ENCODE data around the gene PNPLA6. TPM values are rescaled to one million over a fixed set of nuclear protein-coding genes. Genes with fewer than 3 reads are reported as not detected.
A peak's percentile ranks its signal among the peaks of the same experiment; 100 is the strongest.

PNPLA6 gene
- total and polyA plus RNA-seq, 10 of the 15 experiments (the other 5 are each of a cell fraction or from before 2014, with no cell fraction given) = 0.95 to 105 (median 40.0) TPM

GRCh38 chr19:7535047-7535997 lies at the start of gene PNPLA6 (continued):
- no peak for TF ChIP-seq KAT2A (conservative IDR thresholded peaks at IDR 0.05; ENCODE audit: control insufficient read depth, low read depth, low read length)
- TF ChIP-seq NR2F1 (conservative IDR thresholded peaks at IDR 0.05) = peak; percentile 86
- TF ChIP-seq RBBP5 (conservative IDR thresholded peaks at IDR 0.05) = no peak
- TF ChIP-seq TCF3 (IDR thresholded peaks at IDR 0.05; ENCODE audit: borderline replicate concordance, insufficient read depth, low read depth, low read length) = no peak
- peak; percentile 88 for TF ChIP-seq ZNF217 (IDR thresholded peaks at IDR 0.05)
- TF ChIP-seq RFX5 (IDR thresholded peaks at IDR 0.05; ENCODE audit: low read depth, low read length) = no peak
- no peak for TF ChIP-seq CHD4 (IDR thresholded peaks at IDR 0.05)
- TF ChIP-seq BACH1 (IDR thresholded peaks at IDR 0.05; ENCODE audit: borderline replicate concordance) = no peak; the same call in 1 of the 2 replicates
- no peak for TF ChIP-seq CEBPZ (IDR thresholded peaks at IDR 0.05; ENCODE audit: low read depth, low read length)
- peak; percentile 55; the same call in 1 of the 2 replicates for TF ChIP-seq PKNOX1 (IDR thresholded peaks at IDR 0.05)
- TF ChIP-seq HDAC6 (IDR thresholded peaks at IDR 0.05; ENCODE audit: unreplicated experiment) = no peak
- peak; percentile 90 for TF ChIP-seq ZNF207 (IDR thresholded peaks at IDR 0.05; ENCODE audit: borderline replicate concordance)
- peak; percentile 97 for TF ChIP-seq SIX5 (IDR thresholded peaks at IDR 0.05; ENCODE audit: low read depth, low read length, severe bottlenecking)
- peak; percentile 10; the same call in 1 of the 2 replicates for TF ChIP-seq CBFB (IDR thresholded peaks at IDR 0.05; ENCODE audit: low read depth)
- peak in 1 of 2 experiments; percentile 41; a peak in 1 of 4 replicates for TF ChIP-seq IKZF2 (IDR thresholded peaks at IDR 0.05)
- TF ChIP-seq HDAC2 (IDR thresholded peaks at IDR 0.05) = no peak
- TF ChIP-seq POLR2A (IDR thresholded peaks at IDR 0.05; ENCODE audit: low read depth, low read length) = peak; percentile 62
- peak; percentile 73; the same call in 1 of the 2 replicates for TF ChIP-seq HDGF (IDR thresholded peaks at IDR 0.05)
- TF ChIP-seq, protein P1, sequence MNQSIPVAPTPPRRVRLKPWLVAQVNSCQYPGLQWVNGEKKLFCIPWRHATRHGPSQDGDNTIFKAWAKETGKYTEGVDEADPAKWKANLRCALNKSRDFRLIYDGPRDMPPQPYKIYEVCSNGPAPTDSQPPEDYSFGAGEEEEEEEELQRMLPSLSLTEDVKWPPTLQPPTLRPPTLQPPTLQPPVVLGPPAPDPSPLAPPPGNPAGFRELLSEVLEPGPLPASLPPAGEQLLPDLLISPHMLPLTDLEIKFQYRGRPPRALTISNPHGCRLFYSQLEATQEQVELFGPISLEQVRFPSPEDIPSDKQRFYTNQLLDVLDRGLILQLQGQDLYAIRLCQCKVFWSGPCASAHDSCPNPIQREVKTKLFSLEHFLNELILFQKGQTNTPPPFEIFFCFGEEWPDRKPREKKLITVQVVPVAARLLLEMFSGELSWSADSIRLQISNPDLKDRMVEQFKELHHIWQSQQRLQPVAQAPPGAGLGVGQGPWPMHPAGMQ (IDR thresholded peaks at IDR 0.05; ENCODE audit: borderline replicate concordance) = no peak
- no peak for TF ChIP-seq PRDM15 (CRISPR knock-in tag; IDR thresholded peaks at IDR 0.05)
- no peak for TF ChIP-seq SMC3 (IDR thresholded peaks at IDR 0.05; ENCODE audit: borderline replicate concordance, low read length)

All from GM12878 (cell line).